ENCODE data around the gene FRK. TPM values are rescaled to one million over a fixed set of nuclear protein-coding genes. Genes with fewer than 3 reads are reported as not detected.
"Not testable (repeated sequence)": the region's sequence is repeated elsewhere in the genome, so short reads cannot be mapped to it uniquely, and the experiment has no call there.

Gene FRK
- total RNA-seq, 1 experiment from 2014 or later = 17.2 TPM

DNA sequence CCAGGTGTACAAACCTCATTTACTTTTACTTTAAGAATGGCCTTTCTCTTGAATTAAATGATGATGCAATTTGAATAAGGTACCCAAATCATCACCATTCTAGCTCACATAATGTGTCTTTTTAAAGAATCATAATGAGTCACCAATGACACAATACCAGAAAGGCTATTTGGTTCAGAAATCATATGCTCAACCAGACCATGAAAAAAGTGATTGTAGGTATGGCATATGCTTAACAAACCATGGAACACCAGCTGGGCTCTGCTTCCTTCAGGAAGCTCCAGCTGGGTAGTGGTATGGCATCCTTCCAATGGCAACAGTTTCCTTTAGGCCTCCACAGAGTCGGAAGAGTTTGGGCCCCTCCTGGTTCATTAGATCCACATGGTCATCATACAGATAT lies 128.2 kb downstream of the FRK start:
- Histone ChIP-seq H3K27me3 (ENCODE audit: insufficient read depth, low read depth) (no peaks in the 10 kb centered on the region), H3K36me3 (ENCODE audit: low read depth) (no peaks in the 10 kb centered on the region), H3K79me2 (ENCODE audit: low read depth) (no peaks in the 10 kb centered on the region), H2AFZ (no peak overlapping the region), H4K20me1 (ENCODE audit: insufficient read depth) (no peaks in the 10 kb centered on the region), H3K27ac (no peak overlapping the region), H3K9me2 (ENCODE audit: insufficient read depth) (no peaks in the 10 kb centered on the region), H3K9me3 (ENCODE audit: insufficient read depth, low read depth) (no peaks in the 10 kb centered on the region), H3F3A (ENCODE audit: insufficient read depth, low read depth) (no peaks in the 10 kb centered on the region), H3K4me2 (no peak overlapping the region), H3K4me3 (no peak overlapping the region), H3K4me1 (replicated peaks; ENCODE audit: insufficient read depth) (no peaks in the 10 kb centered on the region)
- no peak for TF ChIP-seq EZH2 (IDR thresholded peaks at IDR 0.05; ENCODE audit: low read depth)
- TF ChIP-seq, protein P1, sequence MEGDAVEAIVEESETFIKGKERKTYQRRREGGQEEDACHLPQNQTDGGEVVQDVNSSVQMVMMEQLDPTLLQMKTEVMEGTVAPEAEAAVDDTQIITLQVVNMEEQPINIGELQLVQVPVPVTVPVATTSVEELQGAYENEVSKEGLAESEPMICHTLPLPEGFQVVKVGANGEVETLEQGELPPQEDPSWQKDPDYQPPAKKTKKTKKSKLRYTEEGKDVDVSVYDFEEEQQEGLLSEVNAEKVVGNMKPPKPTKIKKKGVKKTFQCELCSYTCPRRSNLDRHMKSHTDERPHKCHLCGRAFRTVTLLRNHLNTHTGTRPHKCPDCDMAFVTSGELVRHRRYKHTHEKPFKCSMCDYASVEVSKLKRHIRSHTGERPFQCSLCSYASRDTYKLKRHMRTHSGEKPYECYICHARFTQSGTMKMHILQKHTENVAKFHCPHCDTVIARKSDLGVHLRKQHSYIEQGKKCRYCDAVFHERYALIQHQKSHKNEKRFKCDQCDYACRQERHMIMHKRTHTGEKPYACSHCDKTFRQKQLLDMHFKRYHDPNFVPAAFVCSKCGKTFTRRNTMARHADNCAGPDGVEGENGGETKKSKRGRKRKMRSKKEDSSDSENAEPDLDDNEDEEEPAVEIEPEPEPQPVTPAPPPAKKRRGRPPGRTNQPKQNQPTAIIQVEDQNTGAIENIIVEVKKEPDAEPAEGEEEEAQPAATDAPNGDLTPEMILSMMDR (conservative IDR thresholded peaks at IDR 0.05) = no peak
- BruUV-seq (replicated peaks) = no TSS peak
- peak in 1 of 2 experiments; percentile 28 for DNase-seq
- POLR2A ChIA-PET (ENCODE audit: unreplicated experiment) = no interaction called here
- CTCF ChIA-PET = no interaction called here
- intact Hi-C loops (cut with micrococcal nuclease; ENCODE audit: unreplicated experiment) = no loop called here

DNA sequence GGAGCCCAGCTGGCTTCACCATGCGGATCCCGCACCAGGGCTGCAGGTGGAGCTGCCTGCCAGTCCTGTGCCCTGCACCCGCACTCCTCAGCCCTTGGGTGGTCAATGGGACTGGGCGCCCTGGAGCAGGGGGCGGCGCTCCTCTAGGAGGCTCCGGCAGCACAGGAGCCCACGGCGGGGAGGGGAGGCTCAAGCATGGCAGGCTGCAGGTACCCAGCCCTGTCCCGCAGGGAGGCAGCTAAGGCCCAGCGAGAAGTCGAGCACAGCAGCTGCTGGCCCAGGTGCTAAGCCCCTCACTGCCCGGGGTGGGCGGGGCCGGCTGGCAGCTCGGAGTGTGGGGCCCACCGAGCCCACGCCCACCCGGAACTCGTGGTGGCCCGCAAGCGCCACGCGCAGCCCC lies 132.7 kb downstream of the FRK start:
- H3K79me2 ChIP-seq (ENCODE audit: low read depth); BruUV-seq (replicated peaks); intact Hi-C loops (cut with micrococcal nuclease; ENCODE audit: unreplicated experiment): not testable (repeated sequence)

DNA sequence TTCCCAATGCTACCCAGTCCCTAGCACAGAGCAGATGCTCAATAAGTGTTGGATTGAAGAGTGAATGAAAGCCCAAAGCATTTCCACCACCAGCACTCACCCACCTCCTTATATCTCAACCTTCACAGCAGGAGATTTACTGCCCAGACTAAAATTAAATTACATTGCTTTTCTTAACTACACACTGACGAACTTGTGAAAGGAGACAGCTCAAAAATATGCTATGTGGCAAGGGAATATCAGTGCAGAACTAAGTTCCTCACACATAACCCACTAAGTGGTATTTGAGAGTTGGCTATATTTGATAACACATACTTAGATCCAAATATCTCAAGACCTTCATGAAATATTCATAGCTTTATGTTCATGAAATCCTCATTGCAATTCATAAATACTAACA lies 137.7 kb downstream of the FRK start:
- no peaks in the 10 kb centered on the region for H3K9me2 ChIP-seq (ENCODE audit: insufficient read depth)

More for the DNA sequence above, 132.7 kb downstream of the FRK start:
- H3K27me3 ChIP-seq (ENCODE audit: insufficient read depth, low read depth); H3K27ac ChIP-seq; H3K4me2 ChIP-seq; DNase-seq; H3K4me1 ChIP-seq (replicated peaks; ENCODE audit: insufficient read depth); CTCF ChIA-PET; H3K36me3 ChIP-seq (ENCODE audit: low read depth); H3K4me3 ChIP-seq; H3K9me3 ChIP-seq (ENCODE audit: insufficient read depth, low read depth); H4K20me1 ChIP-seq (ENCODE audit: insufficient read depth); H3K9me2 ChIP-seq (ENCODE audit: insufficient read depth); H2AFZ ChIP-seq; H3F3A ChIP-seq (ENCODE audit: insufficient read depth, low read depth): not testable (repeated sequence)
- POLR2A ChIA-PET (ENCODE audit: unreplicated experiment) = interaction anchor here (0.7 kb wide), 1 partner anchor 15 kb away, joined by 6 read pairs; no protein-coding TSS in a partner anchor

More for the DNA sequence above, 137.7 kb downstream of the FRK start:
- no peak overlapping the region for H3K4me3 ChIP-seq
- no peaks in the 10 kb centered on the region; the same call in 1 of the 2 replicates for H3K9me3 ChIP-seq (ENCODE audit: insufficient read depth, low read depth)
- no peaks in the 10 kb centered on the region for H3K79me2 ChIP-seq (ENCODE audit: low read depth)
- no peaks in the 10 kb centered on the region for H3K27me3 ChIP-seq (ENCODE audit: insufficient read depth, low read depth)
- ChIA-PET POLR2A (ENCODE audit: unreplicated experiment) (no interaction called here), CTCF (no interaction called here)
- no peak overlapping the region for H3K27ac ChIP-seq
- no TSS peak for BruUV-seq (replicated peaks)
- no peak for DNase-seq
- intact Hi-C loops (cut with micrococcal nuclease; ENCODE audit: unreplicated experiment) = no loop called here
- no peak overlapping the region for H2AFZ ChIP-seq
- no peaks in the 10 kb centered on the region for H3F3A ChIP-seq (ENCODE audit: insufficient read depth, low read depth)
- no peaks in the 10 kb centered on the region for H4K20me1 ChIP-seq (ENCODE audit: insufficient read depth)
- H3K36me3 ChIP-seq (ENCODE audit: low read depth) = no peaks in the 10 kb centered on the region
- TF ChIP-seq EZH2 (IDR thresholded peaks at IDR 0.05; ENCODE audit: low read depth) = no peak
- TF ChIP-seq, protein P1 (conservative IDR thresholded peaks at IDR 0.05) = no peak
- H3K4me1 ChIP-seq (replicated peaks; ENCODE audit: insufficient read depth) = no peaks in the 10 kb centered on the region
- no peak overlapping the region for H3K4me2 ChIP-seq
